Measurements from ENCODE around the gene GABBR2.

GABBR2 gene

DNA sequence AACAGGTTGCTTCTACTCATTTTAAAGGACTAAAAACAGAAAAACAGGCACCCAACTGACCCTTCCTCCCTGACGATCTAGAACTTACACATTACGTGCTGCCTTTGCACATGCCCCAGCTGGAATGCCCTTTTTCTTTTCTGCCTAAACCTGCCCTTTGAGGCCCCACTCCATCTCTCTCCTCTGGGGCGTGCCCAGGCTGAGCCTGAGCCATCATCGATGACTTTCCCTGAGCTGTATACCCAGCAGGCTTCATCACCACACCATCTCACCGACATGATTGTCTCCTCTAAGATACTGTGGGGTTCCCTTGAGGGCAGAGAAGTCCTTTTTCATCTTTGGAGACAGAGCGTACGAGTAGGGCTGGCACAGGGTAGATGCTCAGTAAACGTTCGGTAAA, 24.1 kb upstream of the GABBR2 start:
- TF ChIP-seq, protein P1, sequence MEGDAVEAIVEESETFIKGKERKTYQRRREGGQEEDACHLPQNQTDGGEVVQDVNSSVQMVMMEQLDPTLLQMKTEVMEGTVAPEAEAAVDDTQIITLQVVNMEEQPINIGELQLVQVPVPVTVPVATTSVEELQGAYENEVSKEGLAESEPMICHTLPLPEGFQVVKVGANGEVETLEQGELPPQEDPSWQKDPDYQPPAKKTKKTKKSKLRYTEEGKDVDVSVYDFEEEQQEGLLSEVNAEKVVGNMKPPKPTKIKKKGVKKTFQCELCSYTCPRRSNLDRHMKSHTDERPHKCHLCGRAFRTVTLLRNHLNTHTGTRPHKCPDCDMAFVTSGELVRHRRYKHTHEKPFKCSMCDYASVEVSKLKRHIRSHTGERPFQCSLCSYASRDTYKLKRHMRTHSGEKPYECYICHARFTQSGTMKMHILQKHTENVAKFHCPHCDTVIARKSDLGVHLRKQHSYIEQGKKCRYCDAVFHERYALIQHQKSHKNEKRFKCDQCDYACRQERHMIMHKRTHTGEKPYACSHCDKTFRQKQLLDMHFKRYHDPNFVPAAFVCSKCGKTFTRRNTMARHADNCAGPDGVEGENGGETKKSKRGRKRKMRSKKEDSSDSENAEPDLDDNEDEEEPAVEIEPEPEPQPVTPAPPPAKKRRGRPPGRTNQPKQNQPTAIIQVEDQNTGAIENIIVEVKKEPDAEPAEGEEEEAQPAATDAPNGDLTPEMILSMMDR (conservative IDR thresholded peaks at IDR 0.05; ENCODE audit: low read length) = no peak
- no peak for DNase-seq (ENCODE audit: low read depth)
- H3K4me3 ChIP-seq (ENCODE audit: low read length) = no peak overlapping the region

DNA sequence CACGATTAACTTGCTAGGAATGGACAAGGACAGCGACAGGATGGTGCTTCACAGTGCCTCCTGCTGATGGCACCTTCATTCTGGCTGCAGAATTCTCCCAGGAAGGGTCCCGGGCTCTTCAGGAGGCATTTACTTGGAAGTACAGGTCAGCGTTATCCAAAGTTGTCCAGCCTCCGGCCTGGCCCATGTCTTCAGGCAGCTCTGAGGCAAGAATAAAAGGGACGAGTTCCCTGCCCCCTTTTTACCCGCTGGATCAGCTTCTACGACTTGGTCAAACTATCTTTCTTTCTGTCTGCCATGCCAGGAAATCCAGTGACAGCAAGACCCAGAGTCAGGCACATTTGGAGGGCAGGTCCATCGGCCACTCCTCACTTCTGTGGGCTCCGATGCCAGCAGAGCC, 23.4 kb upstream of the GABBR2 start:
- TF ChIP-seq, protein P1 (conservative IDR thresholded peaks at IDR 0.05; ENCODE audit: low read length) = no peak
- no peak for DNase-seq (ENCODE audit: low read depth)

DNA sequence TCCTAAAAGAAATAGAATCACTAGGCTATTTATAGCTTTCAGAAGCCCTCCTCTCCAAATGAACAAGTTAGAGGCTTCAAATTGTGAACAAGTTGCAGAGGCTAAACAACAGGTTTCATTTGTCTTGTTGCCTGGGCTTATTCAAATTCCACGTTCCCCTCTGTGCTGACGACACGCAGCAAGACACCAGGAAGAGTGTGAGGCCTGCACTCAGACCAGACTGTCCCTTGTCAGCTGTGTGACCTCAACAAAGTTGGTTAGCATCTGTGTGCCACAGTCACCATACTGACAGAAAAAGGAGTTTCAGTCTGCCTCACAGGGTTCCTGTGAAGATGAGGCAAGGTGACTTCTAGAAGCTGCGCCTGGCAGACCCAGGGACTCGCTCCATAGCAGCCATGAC, 22.1 kb upstream of the GABBR2 start:
- no peak overlapping the region for H3K4me3 ChIP-seq (ENCODE audit: low read length)
- TF ChIP-seq, protein P1 (conservative IDR thresholded peaks at IDR 0.05; ENCODE audit: low read length) = no peak
- no peak for DNase-seq (ENCODE audit: low read depth)

More for the DNA sequence above, 23.4 kb upstream of the GABBR2 start:
- H3K4me3 ChIP-seq (ENCODE audit: low read length) = no peak overlapping the region

DNA sequence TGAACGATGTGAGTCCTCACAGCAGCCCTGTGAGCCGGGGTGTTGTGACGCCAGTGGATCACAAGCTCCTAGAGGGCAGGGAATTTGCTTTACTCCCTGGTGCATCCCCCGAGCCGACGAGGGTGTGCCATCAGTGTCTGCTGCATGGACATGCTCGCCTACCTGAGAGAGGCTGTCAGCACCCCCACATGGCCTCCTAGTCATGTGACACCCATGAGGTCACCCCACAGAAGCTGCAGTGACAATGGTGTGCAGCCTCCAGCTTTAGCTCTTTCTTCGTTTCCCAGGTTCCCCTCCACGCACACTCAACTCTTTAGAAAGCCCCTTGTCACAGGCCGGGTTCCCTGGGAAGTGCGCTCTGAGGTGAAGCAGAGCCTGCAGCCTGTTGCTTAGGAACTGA, 19.8 kb upstream of the GABBR2 start:
- TF ChIP-seq, protein P1 (conservative IDR thresholded peaks at IDR 0.05; ENCODE audit: low read length) = no peak
- DNase-seq (ENCODE audit: low read depth) = no peak

DNA sequence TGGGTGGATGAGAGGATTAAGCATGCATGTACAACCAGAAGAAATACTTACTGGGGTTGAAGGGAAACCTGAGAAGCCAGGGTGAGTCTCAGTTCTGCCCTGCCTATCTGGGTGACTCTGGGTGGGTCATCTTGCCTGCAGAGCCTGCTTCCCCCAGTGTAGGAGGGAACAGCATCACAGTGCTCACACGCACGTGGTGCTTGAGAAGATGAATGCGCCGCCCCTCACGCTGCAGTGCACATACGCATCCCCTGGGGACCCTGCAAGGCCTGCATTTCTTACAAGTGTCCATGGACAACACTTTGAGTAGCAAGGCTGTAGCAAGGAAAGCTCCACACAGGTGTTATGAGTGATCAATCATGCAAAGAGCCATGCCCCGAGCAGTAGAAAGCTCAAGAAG, 18.7 kb upstream of the GABBR2 start:
- DNase-seq (ENCODE audit: low read depth) = no peak
- TF ChIP-seq, protein P1 (conservative IDR thresholded peaks at IDR 0.05; ENCODE audit: low read length) = no peak
- no peak overlapping the region for H3K4me3 ChIP-seq (ENCODE audit: low read length)

More for the DNA sequence above, 19.8 kb upstream of the GABBR2 start:
- no peak overlapping the region for H3K4me3 ChIP-seq (ENCODE audit: low read length)

DNA sequence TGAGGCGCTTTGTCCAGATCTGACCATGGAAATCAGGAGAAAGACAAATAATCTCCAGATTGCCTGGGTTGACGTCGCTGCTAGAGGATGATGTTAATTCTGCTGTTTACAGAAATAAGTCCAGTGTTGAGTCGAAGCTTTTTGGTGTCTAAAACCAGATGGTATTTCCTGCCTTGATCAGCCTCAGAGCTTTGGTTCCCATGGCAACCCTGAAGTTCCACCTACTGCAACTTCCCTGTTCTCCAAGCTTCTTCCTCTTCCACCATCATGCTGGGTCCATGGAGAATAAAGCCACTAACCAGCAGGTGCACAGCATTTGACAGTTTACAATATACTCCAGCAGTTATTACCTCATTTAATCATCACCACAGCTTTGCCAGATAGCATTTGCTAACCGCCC, 18.0 kb upstream of the GABBR2 start:
- TF ChIP-seq, protein P1 (conservative IDR thresholded peaks at IDR 0.05; ENCODE audit: low read length) = no peak
- H3K4me3 ChIP-seq (ENCODE audit: low read length) = no peak overlapping the region
- DNase-seq (ENCODE audit: low read depth) = peak; percentile 80

DNA sequence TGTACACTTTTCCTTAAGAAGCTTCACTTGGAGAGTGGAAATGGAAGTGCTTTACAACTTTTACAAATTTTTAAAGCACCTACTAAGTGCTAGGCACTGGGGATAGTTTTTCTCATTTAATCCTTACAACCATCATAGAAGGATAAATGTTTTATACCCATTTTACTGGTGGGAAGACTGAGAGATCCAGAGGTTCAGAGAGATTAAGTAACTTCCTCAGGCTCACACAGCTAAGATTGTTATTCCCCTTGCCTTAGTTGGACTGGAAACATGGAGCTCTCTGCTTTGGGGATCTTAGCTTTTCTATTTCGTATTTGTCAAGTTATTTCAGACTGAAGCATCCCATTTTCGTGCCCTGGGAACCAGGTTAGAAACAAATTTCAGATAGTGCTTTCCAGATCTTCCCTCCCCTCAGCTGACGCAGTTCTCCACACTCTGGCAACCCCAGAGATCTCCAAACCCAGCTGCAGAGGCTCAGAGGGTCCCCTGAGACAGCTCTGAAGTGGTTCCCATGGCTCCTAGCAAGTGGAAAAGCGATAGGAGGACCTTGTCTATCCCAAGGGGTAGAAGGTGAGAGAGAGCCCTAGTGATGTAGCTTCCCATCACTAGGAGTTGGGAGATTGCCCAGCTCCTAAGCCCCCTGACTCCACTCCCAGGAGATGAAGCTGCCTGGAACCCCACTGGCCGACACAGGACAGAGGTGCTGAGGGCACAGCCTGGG, 16.2 kb upstream of the GABBR2 start:
- DNase-seq (ENCODE audit: low read depth) = no peak
- TF ChIP-seq, protein P1 (conservative IDR thresholded peaks at IDR 0.05; ENCODE audit: low read length) = no peak

More for the DNA sequence above, 16.2 kb upstream of the GABBR2 start:
- H3K4me3 ChIP-seq (ENCODE audit: low read length) = no peak overlapping the region

Measured in AG10803 (cell line).